ENCODE measurements around the gene CALML6.

- TF ChIP-seq CTCF (IDR thresholded peaks at IDR 0.05; ENCODE audit: low read length), result no peak
- no peak for TF ChIP-seq EZH2 (optimal IDR thresholded peaks at IDR 0.05; ENCODE audit: low read depth, low read length)
These were observed 25.8 kb upstream of the CALML6 start for GRCh38 chr1:1889090-1889750.

Measured in MM.1S (cell line).